K562 (cell line): ENCODE data around the gene UBAC2. TPM values are rescaled to one million over a fixed set of nuclear protein-coding genes. Genes with fewer than 3 reads are reported as not detected.

Experiments
- ATAC-seq: fragments of 200-7000 bp; cut with Tn5 transposase; 3 replicates; pipeline ENCODE4 v1.9.1; 2020; ENCODE audit warnings: moderate library complexity
- BruUV-seq: library from RNA; stranded (reverse); fragments of 400-500 nt; replicated peaks from 2 replicates; lab custom pipeline; 2021; lab: Mats Ljungman, UMichigan
- CTCF ChIA-PET: fragments of 300-600 bp; formaldehyde crosslinking; extraction: SDS; loops from one replicate; lab custom pipeline; 2021; ENCODE audit warnings: low intra/inter-chr PET ratio; lab: Yijun Ruan, JAX
- POLR2A ChIA-PET: fragments of 300-600, 350-650 bp; sonication (Branson Sonifier 250); formaldehyde crosslinking; extraction: SDS; loops from one replicate; lab custom pipeline; 2021; ENCODE audit warnings: antibody characterized with exemption, inconsistent platforms; lab: Yijun Ruan, JAX
- DNase-seq, 4 experiments: peaks; one replicate each; pipeline versions ENCODE4 v3.0.0 to v3.0.0-alpha.2; 2011 to 2018; ENCODE audit warnings: low spot score in 3 of 4, mixed read lengths in 3 of 4; ENCODE audit errors: extremely low read depth in 1 of 4
- FAIRE-seq: peaks from 2 replicates; lab custom pipeline; 2011; peaks lifted over from hg19 to GRCh38; lab: Jason Lieb, UNC
- H2AFZ ChIP-seq: 2 replicates; pipeline ENCODE4 v1.6.0; 2011; ENCODE audit warnings: low read depth, low read length, control low read depth, inconsistent platforms
- H3K27ac ChIP-seq: fragments of 200-600 bp; 3 replicates; pipeline ENCODE4 v1.8.0; 2011; ENCODE audit warnings: low read depth, mild to moderate bottlenecking, control low read depth, inconsistent platforms, low read length, moderate library complexity, mixed read lengths; ENCODE audit errors: extremely low read depth
- H3K27me3 ChIP-seq, 2 experiments: fragments of 300-600 bp in 1 of 2; 2 replicates in 1 of 2; 3 replicates in 1 of 2; pipeline versions ENCODE4 v1.6.0 to v1.8.0; 2011; ENCODE audit warnings: inconsistent platforms in 2 of 2, low read length in 2 of 2, mild to moderate bottlenecking in 1 of 2, mixed read lengths in 1 of 2, moderate library complexity in 1 of 2; ENCODE audit not compliant: control insufficient read depth in 2 of 2, insufficient read depth in 2 of 2
- H3K36me3 ChIP-seq: fragments of 300-600 bp; 3 replicates; pipeline ENCODE4 v1.8.0; 2011; ENCODE audit warnings: mild to moderate bottlenecking, low read length, inconsistent platforms; ENCODE audit not compliant: control insufficient read depth, insufficient read depth
- H3K4me1 ChIP-seq, 2 experiments: fragments of 200-600 bp in 1 of 2; replicated peaks in 1 of 2; 2 replicates in 1 of 2; 3 replicates in 1 of 2; pipeline versions ENCODE4 v1.5.1 to v1.8.0; 2011; ENCODE audit warnings: inconsistent platforms in 2 of 2, low read length in 2 of 2, mild to moderate bottlenecking in 1 of 2, mixed read lengths in 1 of 2, moderate library complexity in 1 of 2; ENCODE audit not compliant: control insufficient read depth in 2 of 2, insufficient read depth in 2 of 2
- H3K4me2 ChIP-seq: 2 replicates; pipeline ENCODE4 v1.6.1; 2011; ENCODE audit warnings: low read length, control low read depth, inconsistent platforms, mixed read lengths; ENCODE audit not compliant: insufficient read depth
- H3K4me3 ChIP-seq: fragments of 200-600 bp; sonication (generic), shearing (Covaris generic); 2 replicates; pipeline ENCODE4 v1.5.1; 2016; ENCODE audit warnings: control low read depth, inconsistent platforms
- H3K79me2 ChIP-seq: fragments of 200-600 bp; 3 replicates; pipeline ENCODE4 v1.8.0; 2011; ENCODE audit warnings: low read length, inconsistent platforms; ENCODE audit not compliant: control insufficient read depth, insufficient read depth
- H3K9ac ChIP-seq, 2 experiments: 2 replicates each; pipeline versions ENCODE4 v1.6.0 to v1.6.1; 2011; ENCODE audit warnings: low read depth in 2 of 2, low read length in 2 of 2, control low read depth in 1 of 2, inconsistent platforms in 1 of 2, mild to moderate bottlenecking in 1 of 2, mixed read lengths in 1 of 2; ENCODE audit not compliant: insufficient read depth in 1 of 2
- H3K9me1 ChIP-seq: one replicate; pipeline ENCODE4 v1.6.0; 2011; ENCODE audit warnings: inconsistent platforms, mild to moderate bottlenecking, low read length, moderate library complexity; ENCODE audit not compliant: control insufficient read depth, insufficient read depth
- H3K9me3 ChIP-seq: replicated peaks from 2 replicates; pipeline ENCODE4 v1.5.1; 2011; ENCODE audit warnings: low read depth, low read length, inconsistent platforms; ENCODE audit not compliant: control insufficient read depth, insufficient read depth
- H4K20me1 ChIP-seq: replicated peaks from 2 replicates; pipeline ENCODE4 v1.6.1; 2011; ENCODE audit warnings: low read length, inconsistent platforms, mixed read lengths; ENCODE audit not compliant: control insufficient read depth, insufficient read depth
- ARID1B ChIP-seq: fragments of 450-650 bp; IDR thresholded peaks from 2 replicates; pipeline ENCODE4 v1.6.1; 2016; ENCODE audit warnings: antibody characterized with exemption, mild to moderate bottlenecking, inconsistent platforms
- ARID2 ChIP-seq: fragments of 450-650 bp; IDR thresholded peaks from 2 replicates; pipeline ENCODE4 v1.6.1; 2017; ENCODE audit warnings: antibody characterized with exemption, mild to moderate bottlenecking
- CGGBP1 ChIP-seq: fragments of 250-450 bp; sonication (Bioruptor Pico); IDR thresholded peaks from 2 replicates; pipeline ENCODE4 v1.9.0; 2021; ENCODE audit warnings: mild to moderate bottlenecking
- CREB3 ChIP-seq: fragments of 450-650 bp; conservative IDR thresholded peaks from 2 replicates; pipeline ENCODE4 v1.6.1; 2016; ENCODE audit warnings: missing genetic modification characterization, low read depth, mild to moderate bottlenecking, missing compliant biosample characterization, moderate library complexity
- EHMT2 ChIP-seq: fragments of 450-650 bp; IDR thresholded peaks from 2 replicates; pipeline ENCODE4 v1.6.1; 2018; ENCODE audit warnings: antibody characterized with exemption
- HLTF ChIP-seq: fragments of 450-650 bp; IDR thresholded peaks from 2 replicates; pipeline ENCODE4 v1.6.1; 2016
- L3MBTL2 ChIP-seq: fragments of 450-650 bp; IDR thresholded peaks from 2 replicates; pipeline ENCODE4 v1.6.1; 2016; ENCODE audit warnings: mild to moderate bottlenecking, moderate library complexity
- MEF2D ChIP-seq: conservative IDR thresholded peaks from 2 replicates; pipeline ENCODE4 v1.6.1; 2016; ENCODE audit warnings: low read depth, missing genetic modification characterization, missing compliant biosample characterization
- MLX ChIP-seq, 2 experiments: fragments of 450-650 bp in 1 of 2; sonication (generic) in 1 of 2; formaldehyde crosslinking; conservative IDR thresholded peaks; 2 replicates each; pipeline versions ENCODE4 v1.4.0 to v1.8.1; 2020 to 2022; ENCODE audit warnings: mild to moderate bottlenecking in 1 of 2, missing genetic modification reagents in 1 of 2
- SIN3B ChIP-seq: fragments of 450-650 bp; IDR thresholded peaks from 2 replicates; pipeline ENCODE4 v1.6.1; 2017; ENCODE audit warnings: low read depth, mild to moderate bottlenecking, moderate library complexity
- STAT5B ChIP-seq: fragments of 250-450 bp; sonication (Bioruptor Pico); IDR thresholded peaks from 2 replicates; pipeline ENCODE4 v1.8.0; 2021; ENCODE audit warnings: mild to moderate bottlenecking, inconsistent platforms
- ZNF280A ChIP-seq: fragments of 450-650 bp; IDR thresholded peaks from 2 replicates; pipeline ENCODE4 v1.6.1; 2018; ENCODE audit warnings: mild to moderate bottlenecking, low read depth; ENCODE audit not compliant: partially characterized antibody
- ZNF316 ChIP-seq: fragments of 450-650 bp; IDR thresholded peaks from 2 replicates; pipeline ENCODE4 v1.6.1; 2016
- ZNF354B ChIP-seq: fragments of 250-450 bp; sonication (Bioruptor Pico); IDR thresholded peaks from 2 replicates; pipeline ENCODE4 v1.4.0; 2020
- WGBS: fragments of 100-300 bp; shearing (Covaris generic); methylation state at CpG from one replicate; pipeline ENCODE4 v1.1.6; 2016; ENCODE audit warnings: low coverage, mixed read lengths; ENCODE audit not compliant: insufficient coverage; ENCODE audit errors: missing lambda C conversion rate; 5-methylcytosine and 5-hydroxymethylcytosine counted together
- in situ Hi-C: fragments of 300-500 bp; cut with MboI; formaldehyde crosslinking; loops from 4 replicates; pipeline ENCODE4 v1.15.0; 2018; ENCODE audit warnings: inconsistent platforms, mixed read lengths
- intact Hi-C: fragments of 100-400 bp; cut with micrococcal nuclease; formaldehyde crosslinking; loops from 2 replicates; pipeline ENCODE4 v1.14.2; 2022
- polyA plus RNA-seq, 8 experiments: library from polyadenylated mRNA; depleted of rRNA in 4 of 8; stranded (reverse) in 5 of 8; unstranded in 3 of 8; fragments of >200 nt; fragmentation: Nextera tagmentation in 2 of 8; fragmentation: Illumina TruSeq in 1 of 8; extraction: Ambion mirVana in 2 of 8; extraction: Trizol in 1 of 8; gene quantifications; 2 replicates each; pipeline versions ENCODE4 v1.2.1 to v1.2.3, GENCODE V29; 2011 to 2014; ENCODE audit warnings: inconsistent platforms in 1 of 8, missing spikeins in 1 of 8
- total RNA-seq, 7 experiments: library from RNA; depleted of rRNA in 6 of 7; stranded (reverse); fragments of >200 nt in 6 of 7; fragmentation: Illumina TruSeq in 2 of 7; extraction: Trizol in 2 of 7; gene quantifications; 2 replicates each; pipeline versions ENCODE4 v1.2.1 to v1.2.3, GENCODE V29; 2011 to 2021; ENCODE audit warnings: low replicate concordance in 1 of 7

UBAC2 gene
- total and polyA plus RNA-seq, 9 of the 15 experiments (the other 6 are each of a cell fraction or from before 2014, with no cell fraction given): 6.0 to 84.1 (median 32.3) TPM

- no peak overlapping the region for H2AFZ ChIP-seq
- TF ChIP-seq MLX (CRISPR knock-in tag; conservative IDR thresholded peaks at IDR 0.05) (no peak), ZNF354B (CRISPR knock-in tag) (no peak)
- peaks cover 18% of the 10 kb centered on the region for H3K36me3 ChIP-seq
- DNase-seq (no peak), FAIRE-seq (no peak), ATAC-seq (no peak)
- no peaks in the 10 kb centered on the region for H3K9me1 ChIP-seq
- WGBS: 92% methylated on average over 2 of the region's 2 CpGs
- H3K27me3 ChIP-seq: no peaks in the 10 kb centered on the region
- H4K20me1 ChIP-seq: no peaks in the 10 kb centered on the region
- H3K79me2 ChIP-seq: peaks cover 13% of the 10 kb centered on the region
- no peak overlapping the region for H3K4me3 ChIP-seq
- H3K4me2 ChIP-seq: no peak overlapping the region
- peaks cover 0 to 7% of the 10 kb centered on the region in 2 experiments; a peak in 2 of 5 replicates for H3K4me1 ChIP-seq
- in situ Hi-C loops (no loop called here), intact Hi-C loops (no loop called here)
- ChIA-PET POLR2A (no interaction called here), CTCF (no interaction called here)
- H3K27ac ChIP-seq: no peak overlapping the region
- no TSS peak for BruUV-seq
- no peaks in the 10 kb centered on the region for H3K9me3 ChIP-seq
- no peak overlapping the region for H3K9ac ChIP-seq
These were observed 97.4 kb downstream of the UBAC2 start for GRCh38 chr13:99298056-99298455.

- peaks cover 13% of the 10 kb centered on the region for H3K79me2 ChIP-seq
- no peak overlapping the region for H3K4me3 ChIP-seq
- DNase-seq (no peak), ATAC-seq (no peak), FAIRE-seq (no peak)
- H3K27ac ChIP-seq: no peak overlapping the region
- no TSS peak for BruUV-seq
- no peak overlapping the region for H3K9ac ChIP-seq
- no peaks in the 10 kb centered on the region for H3K9me1 ChIP-seq
- WGBS: 35% methylated on average over 4 of the region's 4 CpGs
- H4K20me1 ChIP-seq: no peaks in the 10 kb centered on the region
- H2AFZ ChIP-seq: no peak overlapping the region
- no peaks in the 10 kb centered on the region for H3K9me3 ChIP-seq
- H3K27me3 ChIP-seq: no peaks in the 10 kb centered on the region
- no peak overlapping the region for H3K4me2 ChIP-seq
- peaks cover 22% of the 10 kb centered on the region for H3K36me3 ChIP-seq
- H3K4me1 ChIP-seq: peaks cover 3 to 7% of the 10 kb centered on the region in 2 experiments; a peak in 3 of 5 replicates
- intact Hi-C loops: no loop called here
- POLR2A ChIA-PET: no interaction called here
- in situ Hi-C loops: no loop called here
- CTCF ChIA-PET: no interaction called here
- TF ChIP-seq CGGBP1 (CRISPR knock-in tag) (no peak), ZNF280A (no peak), SIN3B (no peak), CREB3 (tag) (no peak), ARID1B (no peak), L3MBTL2 (no peak), MEF2D (no peak), STAT5B (no peak), ZNF316 (no peak), HLTF (no peak), EHMT2 (no peak), ARID2 (no peak)
These were observed 98.7 kb downstream of the UBAC2 start for GRCh38 chr13:99299256-99299919.
